ENCODE results near the gene ATP6V1E1.
A peak's percentile ranks its signal among the peaks of the same experiment; 100 is the strongest.

Gene ATP6V1E1

GRCh38 chr22:17629641-17630040 is 1.1 kb upstream of the ATP6V1E1 start:
- Histone ChIP-seq H3K18ac (ENCODE audit: low read depth in 1 of 2, low read length in 2 of 2) (no peak overlapping the region), H2BK5ac (ENCODE audit: low read depth, low read length, poor library complexity, severe bottlenecking) (no peak overlapping the region), H3K36me3 (ENCODE audit: control insufficient read depth in 1 of 2, insufficient read depth in 2 of 2, low read depth in 1 of 2, low read length in 2 of 2) (peaks cover 3 to 11% of the 10 kb centered on the region in 2 experiments), H3K4me3 (ENCODE audit: insufficient read depth in 1 of 2, low read depth in 1 of 2, low read length in 2 of 2) (peak overlapping the region in 1 of 2 experiments; percentile 100), H3K4me2 (ENCODE audit: low read length, poor library complexity, severe bottlenecking) (no peak overlapping the region), H3K4me1 (ENCODE audit: control insufficient read depth, insufficient read depth, low read depth, low read length) (peaks cover 9% of the 10 kb centered on the region), H3K14ac (ENCODE audit: low read length in 2 of 2) (no peak overlapping the region), H2AFZ (ENCODE audit: low read depth, low read length) (no peak overlapping the region), H2AK5ac (ENCODE audit: low read length, severe bottlenecking) (no peak overlapping the region), H2BK120ac (ENCODE audit: low read depth, low read length) (no peak overlapping the region), H2BK12ac (ENCODE audit: low read length in 2 of 2) (no peak overlapping the region), H3K4ac (ENCODE audit: low read depth in 1 of 2, low read length in 2 of 2) (no peak overlapping the region), H3K9ac (ENCODE audit: low read length) (peak overlapping the region; percentile 100), H3K27me3 (ENCODE audit: control insufficient read depth in 1 of 2, insufficient read depth in 1 of 2, low read length in 2 of 2) (no peaks in the 10 kb centered on the region), H3K27ac (ENCODE audit: low read length, poor library complexity, severe bottlenecking) (no peak overlapping the region), H2BK15ac (ENCODE audit: low read depth, poor library complexity, severe bottlenecking) (no peak overlapping the region), H3K79me1 (replicated peaks; ENCODE audit: low read length, poor library complexity, severe bottlenecking) (peaks cover 3% of the 10 kb centered on the region), H3K23ac (ENCODE audit: low read length in 2 of 2) (no peak overlapping the region), H3K9me3 (ENCODE audit: control insufficient read depth, low read length) (no peaks in the 10 kb centered on the region), H4K91ac (ENCODE audit: low read length) (no peak overlapping the region), H4K8ac (ENCODE audit: low read length) (no peak overlapping the region)
- WGBS: 92% methylated on average over 7 of the region's 7 CpGs
- no peak for DNase-seq

GRCh38 chr22:17629173-17629489 is 582 bp upstream of the ATP6V1E1 start:
- Histone ChIP-seq H2BK5ac (ENCODE audit: low read depth, low read length, poor library complexity, severe bottlenecking) (no peak overlapping the region), H3K27ac (ENCODE audit: low read length, poor library complexity, severe bottlenecking) (peak overlapping the region; percentile 91), H3K9me3 (ENCODE audit: control insufficient read depth, low read length) (no peaks in the 10 kb centered on the region), H4K91ac (ENCODE audit: low read length) (peak overlapping the region; percentile 80), H3K14ac (ENCODE audit: low read length in 2 of 2) (no peak overlapping the region), H3K4me3 (ENCODE audit: insufficient read depth in 1 of 2, low read depth in 1 of 2, low read length in 2 of 2) (peak overlapping the region; percentile 66 to 100), H3K9ac (ENCODE audit: low read length) (peak overlapping the region; percentile 100), H2AK5ac (ENCODE audit: low read length, severe bottlenecking) (peak overlapping the region; percentile 70), H3K4ac (ENCODE audit: low read depth in 1 of 2, low read length in 2 of 2) (peak overlapping the region in 1 of 2 experiments; percentile 91), H2AFZ (ENCODE audit: low read depth, low read length) (no peak overlapping the region), H2BK12ac (ENCODE audit: low read length in 2 of 2) (no peak overlapping the region), H4K8ac (ENCODE audit: low read length) (peak overlapping the region; percentile 66), H3K36me3 (ENCODE audit: control insufficient read depth in 1 of 2, insufficient read depth in 2 of 2, low read depth in 1 of 2, low read length in 2 of 2) (peaks cover 7 to 15% of the 10 kb centered on the region in 2 experiments), H3K79me1 (replicated peaks; ENCODE audit: low read length, poor library complexity, severe bottlenecking) (peaks cover 4% of the 10 kb centered on the region), H3K27me3 (ENCODE audit: control insufficient read depth in 1 of 2, insufficient read depth in 1 of 2, low read length in 2 of 2) (no peaks in the 10 kb centered on the region), H3K18ac (ENCODE audit: low read depth in 1 of 2, low read length in 2 of 2) (peak overlapping the region; percentile 75 to 86), H3K4me2 (ENCODE audit: low read length, poor library complexity, severe bottlenecking) (peak overlapping the region; percentile 70), H3K23ac (ENCODE audit: low read length in 2 of 2) (no peak overlapping the region), H3K4me1 (ENCODE audit: control insufficient read depth, insufficient read depth, low read depth, low read length) (peaks cover 11% of the 10 kb centered on the region), H2BK120ac (ENCODE audit: low read depth, low read length) (peak overlapping the region; percentile 49), H2BK15ac (ENCODE audit: low read depth, poor library complexity, severe bottlenecking) (no peak overlapping the region)
- WGBS: no CpG with 5 or more reads among the region's 1 CpG
- no peak for DNase-seq

GRCh38 chr22:17627961-17628405 is 566 bp downstream of the ATP6V1E1 start:
- peak overlapping the region; percentile 84 to 97 for H3K4ac ChIP-seq (ENCODE audit: low read depth in 1 of 2, low read length in 2 of 2)
- peak overlapping the region; percentile 99 to 100 for H3K4me3 ChIP-seq (ENCODE audit: insufficient read depth in 1 of 2, low read depth in 1 of 2, low read length in 2 of 2)
- peak; percentile 11 for DNase-seq
- peak overlapping the region in 1 of 2 experiments; percentile 34 for H2BK12ac ChIP-seq (ENCODE audit: low read length in 2 of 2)
- H2BK15ac ChIP-seq (ENCODE audit: low read depth, poor library complexity, severe bottlenecking): no peak overlapping the region
- H2BK5ac ChIP-seq (ENCODE audit: low read depth, low read length, poor library complexity, severe bottlenecking): no peak overlapping the region
- H3K23ac ChIP-seq (ENCODE audit: low read length in 2 of 2): peak overlapping the region in 1 of 2 experiments; percentile 99
- H3K36me3 ChIP-seq (ENCODE audit: control insufficient read depth in 1 of 2, insufficient read depth in 2 of 2, low read depth in 1 of 2, low read length in 2 of 2): peaks cover 11 to 26% of the 10 kb centered on the region in 2 experiments
- peaks cover 10% of the 10 kb centered on the region for H3K4me1 ChIP-seq (ENCODE audit: control insufficient read depth, insufficient read depth, low read depth, low read length)
- H4K91ac ChIP-seq (ENCODE audit: low read length): peak overlapping the region; percentile 96
- H3K79me1 ChIP-seq (replicated peaks; ENCODE audit: low read length, poor library complexity, severe bottlenecking): peaks cover 9% of the 10 kb centered on the region
- H3K18ac ChIP-seq (ENCODE audit: low read depth in 1 of 2, low read length in 2 of 2): peak overlapping the region; percentile 91 to 98
- H3K4me2 ChIP-seq (ENCODE audit: low read length, poor library complexity, severe bottlenecking): peak overlapping the region; percentile 85
- H3K14ac ChIP-seq (ENCODE audit: low read length in 2 of 2): peak overlapping the region in 1 of 2 experiments; percentile 99
- H2AK5ac ChIP-seq (ENCODE audit: low read length, severe bottlenecking): peak overlapping the region; percentile 36
- 44% methylated on average over 24 of the region's 24 CpGs for WGBS
- no peak overlapping the region for H2BK120ac ChIP-seq (ENCODE audit: low read depth, low read length)
- no peaks in the 10 kb centered on the region for H3K9me3 ChIP-seq (ENCODE audit: control insufficient read depth, low read length)
- peak overlapping the region; percentile 100 for H4K8ac ChIP-seq (ENCODE audit: low read length)
- peak overlapping the region; percentile 88 for H3K27ac ChIP-seq (ENCODE audit: low read length, poor library complexity, severe bottlenecking)
- no peak overlapping the region for H2AFZ ChIP-seq (ENCODE audit: low read depth, low read length)
- peak overlapping the region; percentile 100 for H3K9ac ChIP-seq (ENCODE audit: low read length)
- no peaks in the 10 kb centered on the region for H3K27me3 ChIP-seq (ENCODE audit: control insufficient read depth in 1 of 2, insufficient read depth in 1 of 2, low read length in 2 of 2)

GRCh38 chr22:17613280-17613679 is 15.3 kb downstream of the ATP6V1E1 start:
- H3K36me3 ChIP-seq (ENCODE audit: control insufficient read depth in 1 of 2, insufficient read depth in 2 of 2, low read depth in 1 of 2, low read length in 2 of 2): peaks cover 34 to 71% of the 10 kb centered on the region in 2 experiments
- no peak overlapping the region for H3K18ac ChIP-seq (ENCODE audit: low read depth in 1 of 2, low read length in 2 of 2)
- no peak for DNase-seq
- H2AFZ ChIP-seq (ENCODE audit: low read depth, low read length): no peak overlapping the region
- H3K79me1 ChIP-seq (replicated peaks; ENCODE audit: low read length, poor library complexity, severe bottlenecking): peaks cover 9% of the 10 kb centered on the region
- H3K14ac ChIP-seq (ENCODE audit: low read length in 2 of 2): no peak overlapping the region
- no peak overlapping the region for H3K9ac ChIP-seq (ENCODE audit: low read length)
- no peak overlapping the region for H2BK15ac ChIP-seq (ENCODE audit: low read depth, poor library complexity, severe bottlenecking)
- 86% methylated on average over 3 of the region's 7 CpGs for WGBS
- no peaks in the 10 kb centered on the region for H3K27me3 ChIP-seq (ENCODE audit: control insufficient read depth in 1 of 2, insufficient read depth in 1 of 2, low read length in 2 of 2)
- H2AK5ac ChIP-seq (ENCODE audit: low read length, severe bottlenecking): no peak overlapping the region
- no peak overlapping the region for H3K4me3 ChIP-seq (ENCODE audit: insufficient read depth in 1 of 2, low read depth in 1 of 2, low read length in 2 of 2)
- no peak overlapping the region for H2BK120ac ChIP-seq (ENCODE audit: low read depth, low read length)
- no peak overlapping the region for H4K8ac ChIP-seq (ENCODE audit: low read length)
- H4K91ac ChIP-seq (ENCODE audit: low read length): no peak overlapping the region
- no peak overlapping the region for H3K23ac ChIP-seq (ENCODE audit: low read length in 2 of 2)
- H3K4me1 ChIP-seq (ENCODE audit: control insufficient read depth, insufficient read depth, low read depth, low read length): peaks cover 2% of the 10 kb centered on the region
- H3K9me3 ChIP-seq (ENCODE audit: control insufficient read depth, low read length): no peaks in the 10 kb centered on the region
- no peak overlapping the region for H3K4me2 ChIP-seq (ENCODE audit: low read length, poor library complexity, severe bottlenecking)
- no peak overlapping the region for H2BK5ac ChIP-seq (ENCODE audit: low read depth, low read length, poor library complexity, severe bottlenecking)
- no peak overlapping the region for H2BK12ac ChIP-seq (ENCODE audit: low read length in 2 of 2)
- H3K27ac ChIP-seq (ENCODE audit: low read length, poor library complexity, severe bottlenecking): no peak overlapping the region
- no peak overlapping the region for H3K4ac ChIP-seq (ENCODE audit: low read depth in 1 of 2, low read length in 2 of 2)

All from mesenchymal stem cell (in vitro differentiated cells and primary cell).